Adrenal gland (tissue), 5 donors: ENCODE results near the gene PKIB.

Experiments used
- POLR2A ChIP-seq, 2 donors: fragments of 450-650 bp; IDR thresholded peaks; one replicate each; pipeline ENCODE4 v1.6.1; 2017; ENCODE audit warnings: antibody characterized with exemption in 2 of 2, mild to moderate bottlenecking in 2 of 2, moderate library complexity in 1 of 2
- TF ChIP-seq, protein P1 (sequence below), 6 experiments: fragments of 450-650 bp in 4 of 6; fragments of 200-600 bp in 2 of 6; sonication (generic) in 1 of 6; IDR thresholded peaks; 1 replicate in 5 of 6; 2 replicates in 1 of 6; pipeline versions ENCODE4 v1.5.1 to v1.8.0; 2016 to 2021; ENCODE audit warnings: antibody characterized with exemption in 6 of 6, mild to moderate bottlenecking in 2 of 6, moderate library complexity in 1 of 6
- donor health status: DM: no; HTN: no; CAD: no.

DNA sequence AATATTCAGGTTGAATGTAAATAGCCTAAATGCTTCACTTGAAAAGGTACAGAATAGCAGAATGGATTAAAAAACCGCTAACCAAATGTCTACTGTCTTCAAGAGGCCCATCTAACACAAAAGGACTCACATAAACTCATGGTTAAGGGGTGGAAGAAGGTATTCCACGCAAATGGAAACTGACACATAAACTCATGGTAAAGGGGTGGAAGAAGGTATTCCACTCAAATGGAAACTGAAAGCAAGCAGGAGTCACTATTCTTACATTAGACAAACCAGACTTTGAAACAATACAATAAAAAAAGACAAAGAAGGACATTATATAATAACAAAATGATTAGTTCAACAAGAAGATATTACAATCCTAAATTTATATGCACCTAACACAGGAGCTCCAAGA, 38.3 kb upstream of the PKIB start:
- TF ChIP-seq, protein P1, sequence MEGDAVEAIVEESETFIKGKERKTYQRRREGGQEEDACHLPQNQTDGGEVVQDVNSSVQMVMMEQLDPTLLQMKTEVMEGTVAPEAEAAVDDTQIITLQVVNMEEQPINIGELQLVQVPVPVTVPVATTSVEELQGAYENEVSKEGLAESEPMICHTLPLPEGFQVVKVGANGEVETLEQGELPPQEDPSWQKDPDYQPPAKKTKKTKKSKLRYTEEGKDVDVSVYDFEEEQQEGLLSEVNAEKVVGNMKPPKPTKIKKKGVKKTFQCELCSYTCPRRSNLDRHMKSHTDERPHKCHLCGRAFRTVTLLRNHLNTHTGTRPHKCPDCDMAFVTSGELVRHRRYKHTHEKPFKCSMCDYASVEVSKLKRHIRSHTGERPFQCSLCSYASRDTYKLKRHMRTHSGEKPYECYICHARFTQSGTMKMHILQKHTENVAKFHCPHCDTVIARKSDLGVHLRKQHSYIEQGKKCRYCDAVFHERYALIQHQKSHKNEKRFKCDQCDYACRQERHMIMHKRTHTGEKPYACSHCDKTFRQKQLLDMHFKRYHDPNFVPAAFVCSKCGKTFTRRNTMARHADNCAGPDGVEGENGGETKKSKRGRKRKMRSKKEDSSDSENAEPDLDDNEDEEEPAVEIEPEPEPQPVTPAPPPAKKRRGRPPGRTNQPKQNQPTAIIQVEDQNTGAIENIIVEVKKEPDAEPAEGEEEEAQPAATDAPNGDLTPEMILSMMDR (IDR thresholded peaks at IDR 0.05): no peak
- TF ChIP-seq POLR2A (IDR thresholded peaks at IDR 0.05): no peak
